ENCODE measurements around the gene SLC38A1. TPM values are rescaled to one million over a fixed set of nuclear protein-coding genes. Genes with fewer than 3 reads are reported as not detected.

Gene SLC38A1
- total RNA-seq, 1 experiment from 2014 or later: 259 TPM

DNA sequence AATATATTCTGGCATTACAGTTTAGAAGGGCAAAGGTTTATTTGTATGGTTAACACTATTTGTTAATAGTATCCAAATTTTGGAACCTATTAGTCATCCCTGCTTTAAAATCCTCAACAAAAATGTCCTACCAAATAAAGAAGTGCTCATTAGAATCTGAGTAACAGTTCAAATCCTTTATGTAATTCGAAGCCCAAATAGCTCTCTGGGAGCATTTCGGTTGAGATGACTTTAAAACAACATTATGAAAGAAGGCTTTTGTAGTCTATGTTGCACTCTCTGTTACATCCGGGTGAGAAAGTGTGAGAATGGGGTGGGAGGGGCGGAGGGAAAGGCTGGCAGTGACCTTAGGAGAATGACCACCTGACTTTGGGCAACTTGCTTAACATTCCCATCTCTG, 59.7 kb downstream of the SLC38A1 start:
- H3K9me3 ChIP-seq: no peaks in the 10 kb centered on the region
- no TSS peak for BruUV-seq (replicated peaks)
- no peaks in the 10 kb centered on the region for H3K27me3 ChIP-seq (replicated peaks; ENCODE audit: control insufficient read depth, insufficient read depth, low read length)
- intact Hi-C loops (cut with micrococcal nuclease; ENCODE audit: unreplicated experiment): no loop called here
- H3K36me3 ChIP-seq (ENCODE audit: control insufficient read depth, insufficient read depth, low read length): peaks cover 2% of the 10 kb centered on the region; the same call in 1 of the 2 replicates
- peaks cover 14% of the 10 kb centered on the region for H3K4me1 Mint-ChIP-seq (ENCODE audit: low read depth, unreplicated experiment)
- H3K4me3 Mint-ChIP-seq (ENCODE audit: unreplicated experiment): no peak overlapping the region
- peaks cover 94% of the 10 kb centered on the region for H3K36me3 Mint-ChIP-seq (ENCODE audit: insufficient read depth, unreplicated experiment)
- POLR2A ChIA-PET: no interaction called here
- no peak overlapping the region for H3K4me3 ChIP-seq (ENCODE audit: low read depth, low read length)
- CTCF ChIA-PET: no interaction called here
- TF ChIP-seq, protein P1, sequence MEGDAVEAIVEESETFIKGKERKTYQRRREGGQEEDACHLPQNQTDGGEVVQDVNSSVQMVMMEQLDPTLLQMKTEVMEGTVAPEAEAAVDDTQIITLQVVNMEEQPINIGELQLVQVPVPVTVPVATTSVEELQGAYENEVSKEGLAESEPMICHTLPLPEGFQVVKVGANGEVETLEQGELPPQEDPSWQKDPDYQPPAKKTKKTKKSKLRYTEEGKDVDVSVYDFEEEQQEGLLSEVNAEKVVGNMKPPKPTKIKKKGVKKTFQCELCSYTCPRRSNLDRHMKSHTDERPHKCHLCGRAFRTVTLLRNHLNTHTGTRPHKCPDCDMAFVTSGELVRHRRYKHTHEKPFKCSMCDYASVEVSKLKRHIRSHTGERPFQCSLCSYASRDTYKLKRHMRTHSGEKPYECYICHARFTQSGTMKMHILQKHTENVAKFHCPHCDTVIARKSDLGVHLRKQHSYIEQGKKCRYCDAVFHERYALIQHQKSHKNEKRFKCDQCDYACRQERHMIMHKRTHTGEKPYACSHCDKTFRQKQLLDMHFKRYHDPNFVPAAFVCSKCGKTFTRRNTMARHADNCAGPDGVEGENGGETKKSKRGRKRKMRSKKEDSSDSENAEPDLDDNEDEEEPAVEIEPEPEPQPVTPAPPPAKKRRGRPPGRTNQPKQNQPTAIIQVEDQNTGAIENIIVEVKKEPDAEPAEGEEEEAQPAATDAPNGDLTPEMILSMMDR (IDR thresholded peaks at IDR 0.05; ENCODE audit: insufficient read depth in 1 of 2, low read depth in 1 of 2, low read length in 1 of 2, severe bottlenecking in 1 of 2, unreplicated experiment in 1 of 2): no peak
- H3K27me3 Mint-ChIP-seq (ENCODE audit: insufficient read depth, unreplicated experiment): no peaks in the 10 kb centered on the region
- H3K4me1 ChIP-seq: no peaks in the 10 kb centered on the region
- no peaks in the 10 kb centered on the region for H3K9me3 Mint-ChIP-seq (ENCODE audit: unreplicated experiment)
- H3K27ac Mint-ChIP-seq (ENCODE audit: unreplicated experiment): no peak overlapping the region
- no peak for DNase-seq

GRCh38 chr12:46208370-46208769, 60.5 kb downstream of the SLC38A1 start:
- H3K4me3 ChIP-seq (ENCODE audit: low read depth, low read length): no peak overlapping the region
- H3K27me3 ChIP-seq (replicated peaks; ENCODE audit: control insufficient read depth, insufficient read depth, low read length): no peaks in the 10 kb centered on the region
- DNase-seq: no peak
- no peak overlapping the region for H3K27ac Mint-ChIP-seq (ENCODE audit: unreplicated experiment)
- ChIA-PET CTCF (no interaction called here), POLR2A (no interaction called here)
- no peaks in the 10 kb centered on the region for H3K4me1 ChIP-seq
- no peaks in the 10 kb centered on the region for H3K27me3 Mint-ChIP-seq (ENCODE audit: insufficient read depth, unreplicated experiment)
- no TSS peak for BruUV-seq (replicated peaks)
- no peaks in the 10 kb centered on the region for H3K9me3 Mint-ChIP-seq (ENCODE audit: unreplicated experiment)
- peaks cover 9% of the 10 kb centered on the region for H3K4me1 Mint-ChIP-seq (ENCODE audit: low read depth, unreplicated experiment)
- H3K36me3 Mint-ChIP-seq (ENCODE audit: insufficient read depth, unreplicated experiment): peaks cover 96% of the 10 kb centered on the region
- H3K36me3 ChIP-seq (ENCODE audit: control insufficient read depth, insufficient read depth, low read length): peaks cover 2% of the 10 kb centered on the region; the same call in 1 of the 2 replicates
- TF ChIP-seq, protein P1 (IDR thresholded peaks at IDR 0.05; ENCODE audit: insufficient read depth in 1 of 2, low read depth in 1 of 2, low read length in 1 of 2, severe bottlenecking in 1 of 2, unreplicated experiment in 1 of 2): no peak
- no peaks in the 10 kb centered on the region for H3K9me3 ChIP-seq
- no peak overlapping the region for H3K4me3 Mint-ChIP-seq (ENCODE audit: unreplicated experiment)
- intact Hi-C loops (cut with micrococcal nuclease; ENCODE audit: unreplicated experiment): no loop called here

DNA sequence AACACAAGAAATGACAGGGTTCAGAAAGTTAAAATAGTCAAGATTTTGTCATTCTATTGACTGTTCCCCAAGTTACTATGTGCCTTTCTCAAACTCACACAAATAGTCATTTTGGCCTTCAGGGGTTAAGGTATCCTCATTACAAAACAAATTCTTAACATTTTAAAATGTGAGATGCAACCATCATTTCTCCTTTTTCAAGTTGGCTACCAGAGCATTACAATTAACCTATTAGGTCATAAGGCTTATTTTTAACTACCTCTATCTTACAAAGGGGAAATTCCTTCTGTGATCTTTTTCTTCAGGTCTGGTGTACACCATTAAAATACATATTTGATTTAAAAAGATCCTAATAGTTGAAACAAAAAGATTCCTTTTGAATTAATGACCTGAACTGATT, 61.2 kb downstream of the SLC38A1 start:
- BruUV-seq (replicated peaks): no TSS peak
- Mint-ChIP-seq H3K36me3 (ENCODE audit: insufficient read depth, unreplicated experiment) (peaks cover 96% of the 10 kb centered on the region), H3K27me3 (ENCODE audit: insufficient read depth, unreplicated experiment) (no peaks in the 10 kb centered on the region), H3K4me1 (ENCODE audit: low read depth, unreplicated experiment) (peaks cover 7% of the 10 kb centered on the region), H3K4me3 (ENCODE audit: unreplicated experiment) (no peak overlapping the region), H3K27ac (ENCODE audit: unreplicated experiment) (no peak overlapping the region), H3K9me3 (ENCODE audit: unreplicated experiment) (no peaks in the 10 kb centered on the region)
- Histone ChIP-seq H3K9me3 (no peaks in the 10 kb centered on the region), H3K4me3 (ENCODE audit: low read depth, low read length) (no peak overlapping the region), H3K4me1 (no peaks in the 10 kb centered on the region), H3K36me3 (ENCODE audit: control insufficient read depth, insufficient read depth, low read length) (peaks cover 1% of the 10 kb centered on the region; the same call in 1 of the 2 replicates), H3K27me3 (replicated peaks; ENCODE audit: control insufficient read depth, insufficient read depth, low read length) (no peaks in the 10 kb centered on the region)
- POLR2A ChIA-PET: no interaction called here
- no peak for DNase-seq
- CTCF ChIA-PET: no interaction called here
- TF ChIP-seq, protein P1 (IDR thresholded peaks at IDR 0.05; ENCODE audit: insufficient read depth in 1 of 2, low read depth in 1 of 2, low read length in 1 of 2, severe bottlenecking in 1 of 2, unreplicated experiment in 1 of 2): no peak
- intact Hi-C loops (cut with micrococcal nuclease; ENCODE audit: unreplicated experiment): no loop called here
